Activated T-cell treated with anti-CD3 and anti-CD28 coated beads, Interleukin-2, amount 50 U/mL, for 24 hours (primary cell): ENCODE results near the gene TROAP.

ENCODE experiments used
- DNase-seq: peaks from one replicate; pipeline ENCODE4 v3.0.0-alpha.2; 2020
- H3K27ac Mint-ChIP-seq: 2 replicates; pipeline ENCODE4 v1.8.0; 2020; ENCODE audit warnings: mild to moderate bottlenecking, mixed read lengths
- H3K27me3 Mint-ChIP-seq: 2 replicates; pipeline ENCODE4 v1.8.0; 2020; ENCODE audit warnings: mixed read lengths
- H3K36me3 Mint-ChIP-seq: 2 replicates; pipeline ENCODE4 v1.8.0; 2020; ENCODE audit warnings: low read depth, mixed read lengths
- H3K4me1 Mint-ChIP-seq: 2 replicates; pipeline ENCODE4 v1.8.0; 2020; ENCODE audit warnings: low read depth, mixed read lengths
- H3K4me3 Mint-ChIP-seq: 2 replicates; pipeline ENCODE4 v1.8.0; 2020; ENCODE audit warnings: mild to moderate bottlenecking, moderate library complexity, mixed read lengths
- H3K9me3 Mint-ChIP-seq: 2 replicates; pipeline ENCODE4 v1.8.0; 2020; ENCODE audit warnings: mixed read lengths

TROAP gene

DNA sequence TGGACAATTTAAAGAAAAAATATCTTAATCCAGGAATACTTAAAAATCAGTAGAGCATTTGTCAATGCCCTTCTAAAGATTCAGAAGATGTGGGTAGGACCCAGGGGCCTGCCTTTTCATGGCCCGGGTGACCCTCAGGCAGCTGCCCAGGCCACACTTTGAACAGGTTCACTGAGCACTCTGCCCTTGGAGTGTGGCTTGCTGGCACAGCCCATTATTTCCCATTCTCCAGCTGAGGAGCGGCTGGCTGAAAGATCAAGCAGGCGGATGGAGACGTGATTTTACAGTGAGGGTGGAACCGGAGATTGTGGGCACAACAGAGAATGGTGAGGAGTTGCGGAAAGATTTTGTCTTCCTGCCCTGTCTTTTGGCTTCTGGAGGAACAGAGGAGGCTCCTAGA, 35.2 kb upstream of the TROAP start:
- H3K4me3 Mint-ChIP-seq = no peak overlapping the region
- peaks cover 39% of the 10 kb centered on the region for H3K27me3 Mint-ChIP-seq
- no peak for DNase-seq
- no peaks in the 10 kb centered on the region for H3K4me1 Mint-ChIP-seq
- no peaks in the 10 kb centered on the region for H3K36me3 Mint-ChIP-seq
- H3K9me3 Mint-ChIP-seq = no peaks in the 10 kb centered on the region
- no peak overlapping the region for H3K27ac Mint-ChIP-seq

DNA sequence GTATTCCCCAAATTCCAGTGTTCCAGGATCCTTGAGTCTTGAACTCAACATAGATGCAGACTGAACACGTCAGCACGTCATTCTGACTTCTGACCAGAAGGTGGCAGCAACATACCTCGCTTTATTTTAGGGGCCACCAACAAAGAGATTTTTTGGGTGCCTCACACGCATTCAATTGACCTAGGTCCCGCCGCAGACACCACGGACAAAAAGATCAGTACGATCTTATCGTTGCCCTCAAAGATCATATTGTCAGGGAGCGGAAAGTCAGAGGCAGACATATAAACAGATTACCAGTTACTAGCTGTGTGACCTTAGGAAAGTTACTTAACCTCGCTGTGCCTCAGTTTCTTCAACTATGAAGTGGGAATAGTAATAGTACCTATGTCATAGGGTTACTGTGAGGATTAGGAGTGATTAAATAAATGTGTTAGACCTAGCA, 34.6 kb upstream of the TROAP start:
- Mint-ChIP-seq H3K36me3 (no peaks in the 10 kb centered on the region), H3K27me3 (peaks cover 40% of the 10 kb centered on the region), H3K4me3 (no peak overlapping the region), H3K27ac (no peak overlapping the region), H3K4me1 (no peaks in the 10 kb centered on the region), H3K9me3 (no peaks in the 10 kb centered on the region)
- DNase-seq = peak; percentile 78

DNA sequence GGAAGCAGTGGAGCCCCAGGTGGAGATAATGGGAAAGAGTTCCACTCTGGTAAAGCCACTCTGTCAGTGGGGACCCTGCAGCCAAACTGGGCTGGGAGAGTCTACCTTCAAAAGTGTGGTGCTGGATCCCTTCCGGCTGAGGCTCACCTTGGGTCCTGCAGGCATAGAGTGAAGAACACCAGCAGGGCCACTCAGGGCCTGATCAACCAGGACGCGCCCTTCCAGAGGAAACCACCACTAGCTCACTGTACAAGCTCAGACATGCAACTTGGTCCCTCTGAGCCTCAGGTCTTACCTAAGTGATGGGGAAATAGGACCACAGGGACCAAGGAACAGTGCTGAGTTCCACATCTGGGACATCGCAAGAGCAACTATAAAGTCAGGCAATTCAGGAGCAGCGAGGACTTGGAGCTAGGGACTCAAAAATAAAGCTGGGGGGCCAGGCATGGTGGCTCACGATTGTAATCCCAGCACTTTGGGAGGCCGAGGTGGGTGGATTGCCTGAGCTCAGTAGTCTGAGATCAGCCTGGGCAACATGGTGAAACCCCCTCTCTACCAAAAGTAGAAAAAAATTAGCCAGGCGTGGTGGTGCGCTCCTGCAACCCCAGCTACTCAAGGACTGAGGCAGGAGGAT, 34.0 kb upstream of the TROAP start:
- Mint-ChIP-seq H3K27me3 (peaks cover 42% of the 10 kb centered on the region), H3K27ac (no peak overlapping the region), H3K4me3 (no peak overlapping the region), H3K9me3 (no peaks in the 10 kb centered on the region), H3K36me3 (no peaks in the 10 kb centered on the region), H3K4me1 (no peaks in the 10 kb centered on the region)
- DNase-seq = no peak

DNA sequence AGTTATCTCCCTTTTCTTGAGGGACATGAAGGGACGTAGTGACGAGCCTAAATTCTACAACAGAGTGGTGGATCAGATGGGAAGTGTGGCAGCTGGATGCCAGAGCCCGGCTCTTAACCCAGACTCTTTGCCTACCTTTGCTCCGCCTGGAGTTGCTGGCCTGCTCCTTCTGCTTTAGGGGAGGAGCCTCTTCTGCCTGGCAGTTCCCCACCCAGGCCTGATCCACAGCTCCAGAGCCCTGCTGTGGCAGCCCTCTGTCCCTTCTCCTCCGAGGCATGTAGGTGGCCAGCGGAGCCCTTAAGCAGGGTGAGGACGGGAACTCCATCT, 30.4 kb upstream of the TROAP start:
- H3K27ac Mint-ChIP-seq = no peak overlapping the region

DNA sequence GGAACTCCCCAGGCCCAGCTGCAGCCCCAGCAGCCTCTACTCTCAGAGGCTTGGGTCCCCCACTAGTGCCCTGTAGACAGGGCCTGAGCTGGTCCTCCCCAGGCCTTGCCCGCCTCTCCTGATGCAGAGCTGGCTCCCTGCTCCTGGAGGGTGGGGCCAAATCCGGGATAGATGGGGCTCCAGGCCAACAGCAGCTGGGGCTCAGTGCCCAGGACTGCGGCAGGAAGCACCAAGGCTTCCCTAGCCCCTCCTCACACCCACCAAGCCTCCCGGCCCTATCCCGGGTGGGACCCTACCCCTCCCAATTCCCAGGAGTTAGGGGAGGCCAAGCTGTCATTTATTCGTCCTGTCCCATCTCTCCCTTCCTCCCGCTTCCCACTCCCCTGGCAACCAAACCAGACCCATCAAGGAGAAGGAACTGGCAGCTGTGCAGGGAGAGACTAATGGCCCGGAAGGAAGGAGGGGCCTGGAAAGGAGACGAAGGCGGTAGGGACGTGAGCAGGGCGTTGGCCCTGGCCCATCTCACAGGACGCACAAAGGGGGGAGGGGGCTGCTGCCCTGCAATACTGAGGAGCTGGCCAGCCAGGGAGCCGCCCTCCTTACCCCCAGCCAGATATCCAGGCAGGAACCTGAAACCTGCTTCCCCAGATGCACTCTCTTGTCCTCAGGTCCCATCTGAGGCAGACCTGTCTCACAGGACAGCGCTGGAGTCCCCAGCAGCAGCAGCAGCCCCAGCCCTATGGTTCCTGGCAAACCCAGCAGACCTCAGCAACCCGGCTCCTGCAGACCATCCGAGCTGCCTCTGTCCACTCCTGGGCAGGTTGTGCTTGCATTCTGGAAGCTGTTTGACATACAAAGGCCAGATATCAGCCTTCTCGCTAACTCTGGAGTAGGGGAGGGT, 29.7 kb upstream of the TROAP start:
- no peaks in the 10 kb centered on the region for H3K9me3 Mint-ChIP-seq
- H3K4me3 Mint-ChIP-seq = no peak overlapping the region
- peaks cover 63% of the 10 kb centered on the region for H3K27me3 Mint-ChIP-seq
- no peaks in the 10 kb centered on the region for H3K36me3 Mint-ChIP-seq
- peaks cover 17% of the 10 kb centered on the region for H3K4me1 Mint-ChIP-seq
- H3K27ac Mint-ChIP-seq = no peak overlapping the region
- no peak for DNase-seq

More for the DNA sequence above, 30.4 kb upstream of the TROAP start:
- H3K9me3 Mint-ChIP-seq = no peaks in the 10 kb centered on the region
- H3K4me3 Mint-ChIP-seq = no peak overlapping the region
- H3K4me1 Mint-ChIP-seq = peaks cover 13% of the 10 kb centered on the region
- no peak for DNase-seq
- peaks cover 63% of the 10 kb centered on the region for H3K27me3 Mint-ChIP-seq
- H3K36me3 Mint-ChIP-seq = no peaks in the 10 kb centered on the region

DNA sequence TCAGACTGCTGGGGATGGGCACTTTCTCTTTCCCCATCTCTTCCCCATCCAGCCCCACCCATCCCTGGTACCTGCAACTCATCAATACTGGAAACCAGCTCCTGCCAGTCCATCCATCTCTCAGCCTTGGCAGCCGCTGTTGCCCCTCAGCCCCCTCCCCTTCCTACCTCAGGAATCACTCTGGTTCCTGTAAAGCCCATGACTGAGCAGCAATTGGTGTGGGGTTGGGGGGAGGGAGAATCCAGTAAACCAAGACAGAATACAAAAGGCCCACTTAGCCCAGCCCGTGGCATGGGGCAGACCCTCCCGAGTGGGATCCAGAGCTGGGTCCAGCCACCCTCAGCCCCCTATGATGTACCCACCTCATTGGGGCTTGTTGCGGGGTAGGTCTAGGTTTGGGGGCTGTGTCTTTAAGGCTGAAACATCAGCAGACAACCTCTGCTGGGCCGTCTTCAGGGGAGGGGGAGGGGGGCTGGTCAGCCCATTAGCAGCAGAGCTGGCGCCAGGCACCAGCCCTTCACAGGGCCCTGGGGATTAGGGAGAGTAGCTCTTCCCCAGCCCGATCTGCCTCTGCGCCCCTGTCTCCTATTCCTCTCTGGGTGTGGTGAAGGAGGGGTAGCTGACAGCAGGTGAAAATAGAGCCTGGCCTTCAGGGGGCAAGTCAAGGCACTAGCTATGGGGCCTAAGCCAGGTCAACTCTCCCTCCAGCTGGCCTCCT, 28.8 kb upstream of the TROAP start:
- Mint-ChIP-seq H3K4me3 (no peak overlapping the region), H3K9me3 (no peaks in the 10 kb centered on the region), H3K27me3 (peaks cover 64% of the 10 kb centered on the region), H3K4me1 (peaks cover 17% of the 10 kb centered on the region), H3K36me3 (no peaks in the 10 kb centered on the region), H3K27ac (no peak overlapping the region)
- no peak for DNase-seq

DNA sequence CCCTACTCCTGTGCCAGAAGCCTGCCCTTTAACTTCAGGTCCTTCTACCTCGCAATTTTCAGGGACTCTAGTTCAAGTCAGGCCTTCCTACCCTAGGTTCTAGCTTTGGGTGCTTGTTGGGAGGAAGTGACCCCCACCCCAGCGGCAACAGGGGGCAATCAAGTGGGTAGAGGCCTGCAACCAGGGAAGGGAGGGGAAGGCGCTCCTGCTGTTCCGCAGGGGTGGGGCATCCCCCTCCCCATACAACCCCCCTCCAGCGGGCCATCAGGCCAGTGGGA, 28.3 kb upstream of the TROAP start:
- H3K36me3 Mint-ChIP-seq = no peaks in the 10 kb centered on the region
- peaks cover 17% of the 10 kb centered on the region for H3K4me1 Mint-ChIP-seq
- no peak overlapping the region for H3K27ac Mint-ChIP-seq
- no peak overlapping the region for H3K4me3 Mint-ChIP-seq
- H3K27me3 Mint-ChIP-seq = peaks cover 64% of the 10 kb centered on the region
- DNase-seq = no peak
- no peaks in the 10 kb centered on the region for H3K9me3 Mint-ChIP-seq

DNA sequence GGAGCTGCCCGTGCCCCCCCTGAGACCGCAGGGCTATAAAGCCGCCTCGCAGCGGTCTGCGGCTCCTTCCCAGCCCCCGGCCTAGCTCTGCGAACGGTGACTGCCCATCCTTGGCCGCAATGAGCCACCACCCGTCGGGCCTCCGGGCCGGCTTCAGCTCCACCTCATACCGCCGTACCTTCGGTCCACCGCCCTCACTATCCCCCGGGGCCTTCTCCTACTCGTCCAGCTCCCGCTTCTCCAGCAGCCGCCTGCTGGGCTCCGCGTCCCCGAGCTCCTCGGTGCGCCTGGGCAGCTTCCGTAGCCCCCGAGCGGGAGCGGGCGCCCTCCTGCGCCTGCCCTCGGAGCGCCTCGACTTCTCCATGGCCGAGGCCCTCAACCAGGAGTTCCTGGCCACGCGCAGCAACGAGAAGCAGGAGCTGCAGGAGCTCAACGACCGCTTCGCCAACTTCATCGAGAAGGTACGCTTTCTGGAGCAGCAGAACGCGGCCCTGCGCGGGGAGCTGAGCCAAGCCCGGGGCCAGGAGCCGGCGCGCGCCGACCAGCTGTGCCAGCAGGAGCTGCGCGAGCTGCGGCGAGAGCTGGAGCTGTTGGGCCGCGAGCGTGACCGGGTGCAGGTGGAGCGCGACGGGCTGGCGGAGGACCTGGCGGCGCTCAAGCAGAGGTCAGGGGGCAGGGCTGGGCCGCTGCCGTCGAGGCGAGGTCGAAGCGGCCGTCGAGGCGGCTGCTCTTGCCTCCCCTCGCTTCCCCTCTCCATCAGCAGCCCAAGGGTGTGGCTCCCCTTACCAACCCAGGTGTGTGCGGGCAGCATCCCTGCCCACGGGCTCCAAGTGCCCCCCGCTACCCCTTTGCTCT, 27.7 kb upstream of the TROAP start, which contains the start of gene PRPH:
TSS of gene PRPH (plus strand) at position 66 of the 855 bp plus-strand sequence. CDS start at position 120, 54 bp downstream.
- Mint-ChIP-seq H3K27me3 (peaks cover 64% of the 10 kb centered on the region), H3K27ac (no peak within 1 kb of the TSS), H3K9me3 (no peaks in the 10 kb centered on the region), H3K36me3 (no peaks in the 10 kb centered on the region), H3K4me3 (no peak within 1 kb of the TSS), H3K4me1 (peaks cover 17% of the 10 kb centered on the region)
- peak; percentile 49 for DNase-seq

DNA sequence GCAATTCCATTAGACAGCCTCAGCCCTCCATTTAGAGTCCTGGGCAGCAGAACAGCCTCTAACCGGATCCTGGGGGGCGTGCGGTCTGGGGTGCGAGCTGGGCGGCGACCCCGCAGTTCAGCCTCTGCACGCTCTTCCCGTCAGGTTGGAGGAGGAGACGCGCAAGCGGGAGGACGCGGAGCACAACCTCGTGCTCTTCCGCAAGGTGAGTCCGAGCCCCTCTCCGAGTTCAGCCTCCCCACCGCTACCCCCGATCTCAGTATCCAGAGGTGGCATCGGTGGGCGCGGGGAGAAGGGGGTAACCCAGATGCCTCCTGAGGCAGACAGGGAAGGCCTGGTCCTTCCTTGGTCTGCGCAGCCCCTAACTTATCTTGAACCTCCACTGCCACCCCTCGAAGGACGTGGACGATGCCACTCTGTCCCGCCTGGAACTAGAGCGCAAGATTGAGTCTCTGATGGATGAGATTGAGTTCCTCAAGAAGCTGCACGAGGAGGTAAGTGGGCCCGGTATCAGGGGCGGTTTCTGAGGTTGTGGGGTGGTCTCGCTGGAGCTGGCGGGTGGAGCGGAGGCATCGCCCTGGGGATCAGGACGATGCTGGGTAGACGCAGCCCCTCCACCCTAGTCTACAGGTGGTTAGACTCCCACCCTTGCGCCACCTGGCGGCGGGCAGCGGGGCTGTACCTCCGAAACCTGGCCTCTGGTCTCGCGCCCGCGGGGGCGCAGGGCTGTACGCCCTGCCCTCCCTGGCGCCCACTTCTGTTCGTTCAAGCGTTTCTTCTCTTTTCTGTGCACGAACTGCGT, 26.8 kb upstream of the TROAP start:
- Mint-ChIP-seq H3K4me3 (peak overlapping the region; percentile 47), H3K9me3 (no peaks in the 10 kb centered on the region), H3K27ac (no peak overlapping the region), H3K36me3 (no peaks in the 10 kb centered on the region), H3K27me3 (peaks cover 67% of the 10 kb centered on the region), H3K4me1 (peaks cover 17% of the 10 kb centered on the region)
- DNase-seq = peak; percentile 78

DNA sequence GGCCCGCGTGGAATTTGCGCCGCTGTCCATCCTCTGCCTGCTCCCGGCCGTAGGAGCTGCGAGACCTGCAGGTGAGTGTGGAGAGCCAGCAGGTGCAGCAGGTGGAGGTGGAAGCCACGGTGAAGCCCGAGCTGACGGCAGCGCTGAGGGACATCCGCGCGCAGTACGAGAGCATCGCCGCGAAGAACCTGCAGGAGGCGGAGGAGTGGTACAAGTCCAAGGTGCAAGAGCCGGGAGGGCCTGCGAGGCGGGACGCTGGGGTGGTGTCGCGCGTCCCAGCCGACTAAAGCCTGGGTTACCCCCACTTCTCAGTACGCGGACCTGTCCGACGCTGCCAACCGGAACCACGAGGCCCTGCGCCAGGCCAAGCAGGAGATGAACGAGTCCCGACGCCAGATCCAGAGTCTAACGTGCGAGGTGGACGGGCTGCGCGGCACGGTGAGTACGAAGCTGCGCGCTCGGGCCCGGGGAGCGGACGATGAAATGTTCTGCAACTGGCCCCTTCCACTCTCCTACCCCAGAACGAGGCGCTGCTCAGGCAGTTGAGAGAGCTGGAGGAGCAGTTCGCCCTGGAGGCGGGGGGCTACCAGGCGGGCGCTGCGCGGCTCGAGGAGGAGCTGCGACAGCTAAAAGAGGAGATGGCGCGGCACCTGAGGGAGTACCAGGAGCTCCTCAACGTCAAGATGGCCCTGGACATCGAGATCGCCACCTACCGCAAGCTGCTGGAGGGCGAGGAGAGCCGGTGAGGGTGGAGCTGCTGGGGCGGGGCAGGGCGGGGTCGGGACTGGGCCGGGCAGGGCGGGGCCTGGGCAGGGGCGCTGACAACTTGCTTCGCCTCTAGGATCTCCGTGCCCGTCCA, 26.0 kb upstream of the TROAP start:
- H3K27ac Mint-ChIP-seq = no peak overlapping the region
- H3K36me3 Mint-ChIP-seq = no peaks in the 10 kb centered on the region
- no peaks in the 10 kb centered on the region for H3K9me3 Mint-ChIP-seq
- peak overlapping the region; percentile 47 for H3K4me3 Mint-ChIP-seq
- H3K4me1 Mint-ChIP-seq = peaks cover 22% of the 10 kb centered on the region
- peaks cover 69% of the 10 kb centered on the region for H3K27me3 Mint-ChIP-seq
- peak; percentile 58 for DNase-seq

DNA sequence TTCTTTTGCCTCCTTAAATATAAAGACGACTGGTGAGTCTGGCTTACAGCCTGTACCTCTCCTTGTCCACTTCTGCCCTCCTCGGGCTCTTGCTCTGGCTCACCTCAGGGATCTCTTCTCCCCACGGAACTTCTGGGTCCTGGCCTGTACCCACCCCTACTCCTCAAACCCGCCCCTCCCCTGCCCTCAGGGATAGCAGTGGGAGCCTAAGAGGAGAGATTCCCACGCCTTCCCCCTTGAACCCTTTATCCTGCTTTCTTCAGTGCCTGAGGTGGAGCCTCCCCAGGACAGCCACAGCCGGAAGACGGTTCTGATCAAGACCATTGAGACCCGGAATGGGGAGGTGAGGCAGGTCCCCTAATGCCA, 25.4 kb upstream of the TROAP start:
- DNase-seq = no peak
- Mint-ChIP-seq H3K4me1 (peaks cover 22% of the 10 kb centered on the region), H3K27me3 (peaks cover 72% of the 10 kb centered on the region), H3K36me3 (no peaks in the 10 kb centered on the region), H3K27ac (no peak overlapping the region), H3K9me3 (no peaks in the 10 kb centered on the region), H3K4me3 (peak overlapping the region; percentile 42)

DNA sequence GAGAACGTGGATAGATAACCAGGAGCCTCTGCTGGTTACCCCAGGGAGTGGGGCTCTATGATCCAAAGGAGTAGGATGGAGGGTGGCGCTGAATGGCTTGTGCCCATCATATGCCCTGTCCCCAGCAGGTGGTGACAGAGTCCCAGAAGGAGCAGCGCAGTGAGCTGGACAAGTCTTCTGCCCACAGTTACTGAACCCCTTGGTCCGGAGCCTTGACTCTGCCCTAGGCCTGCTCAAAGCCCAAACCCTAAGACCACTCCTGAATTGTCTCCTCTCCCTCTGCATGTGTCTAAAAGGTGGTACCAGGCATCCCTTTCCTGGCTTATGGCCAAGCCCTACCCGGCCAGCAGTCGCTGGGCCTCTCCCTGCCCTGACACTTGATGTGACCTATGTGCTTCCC, 24.9 kb upstream of the TROAP start:
- Mint-ChIP-seq H3K9me3 (no peaks in the 10 kb centered on the region), H3K27me3 (peaks cover 77% of the 10 kb centered on the region), H3K36me3 (no peaks in the 10 kb centered on the region), H3K4me1 (peaks cover 22% of the 10 kb centered on the region), H3K4me3 (no peak overlapping the region), H3K27ac (no peak overlapping the region)
- no peak for DNase-seq

DNA sequence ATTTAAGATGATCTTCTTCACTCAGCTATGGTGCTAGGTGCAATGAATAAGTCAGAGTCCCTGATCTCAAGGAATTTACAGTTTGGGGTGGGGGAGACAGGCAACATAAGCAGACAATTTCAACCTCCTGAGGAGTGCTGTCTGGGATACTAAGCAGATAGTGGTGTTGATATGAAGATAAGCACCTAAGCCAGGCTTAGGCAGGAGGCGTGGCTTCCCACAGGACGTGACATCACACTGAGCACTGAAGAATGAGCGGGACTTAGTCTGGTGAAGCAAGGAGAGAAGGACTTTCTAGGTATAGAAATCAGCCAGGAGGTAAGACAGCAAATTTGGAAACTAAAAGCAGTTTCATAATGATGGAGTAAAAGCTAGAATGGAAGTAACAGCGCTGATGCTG, 21.3 kb upstream of the TROAP start:
- Mint-ChIP-seq H3K4me1 (peaks cover 16% of the 10 kb centered on the region), H3K27ac (no peak overlapping the region)

More for the DNA sequence above, 21.3 kb upstream of the TROAP start:
- Mint-ChIP-seq H3K27me3 (peaks cover 53% of the 10 kb centered on the region), H3K36me3 (no peaks in the 10 kb centered on the region), H3K9me3 (no peaks in the 10 kb centered on the region), H3K4me3 (no peak overlapping the region)
- no peak for DNase-seq
